Panc1 (cell line): ENCODE results near the gene NOA1.

Experiments used
- POLR2AphosphoS5 ChIP-seq: IDR thresholded peaks from 2 replicates; pipeline ENCODE4 v1.6.1; 2012; ENCODE audit warnings: mild to moderate bottlenecking, low read depth, low read length, moderate library complexity
- SIN3A ChIP-seq: IDR thresholded peaks from 2 replicates; pipeline ENCODE4 v1.6.1; 2012; ENCODE audit warnings: low read depth, mild to moderate bottlenecking, low read length, moderate library complexity, borderline replicate concordance; ENCODE audit not compliant: insufficient read depth
- TF ChIP-seq, protein P1 (sequence below): fragments of 450-650 bp; IDR thresholded peaks from 2 replicates; pipeline ENCODE4 v1.5.1; 2017; ENCODE audit warnings: mild to moderate bottlenecking

DNA sequence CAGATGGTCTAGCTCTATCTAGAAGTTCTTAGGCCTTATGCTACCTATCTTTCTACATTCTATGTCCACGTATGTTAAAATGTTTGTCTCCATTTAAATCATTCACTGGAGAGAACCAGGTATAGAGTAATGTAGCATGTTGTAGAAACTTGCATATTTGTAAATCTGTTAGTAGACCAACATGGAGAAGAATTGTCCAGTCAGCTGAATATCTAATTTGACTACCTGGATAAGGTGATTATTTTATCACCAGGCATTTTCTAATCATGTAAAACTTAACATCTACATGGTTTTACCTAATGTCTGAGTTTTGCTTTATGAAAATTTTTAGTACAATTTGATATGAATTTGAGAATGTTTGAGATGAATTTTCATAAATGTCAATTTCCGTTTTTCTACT lies 50.2 kb downstream of the NOA1 start:
- TF ChIP-seq POLR2AphosphoS5: no peak
- TF ChIP-seq, protein P1, sequence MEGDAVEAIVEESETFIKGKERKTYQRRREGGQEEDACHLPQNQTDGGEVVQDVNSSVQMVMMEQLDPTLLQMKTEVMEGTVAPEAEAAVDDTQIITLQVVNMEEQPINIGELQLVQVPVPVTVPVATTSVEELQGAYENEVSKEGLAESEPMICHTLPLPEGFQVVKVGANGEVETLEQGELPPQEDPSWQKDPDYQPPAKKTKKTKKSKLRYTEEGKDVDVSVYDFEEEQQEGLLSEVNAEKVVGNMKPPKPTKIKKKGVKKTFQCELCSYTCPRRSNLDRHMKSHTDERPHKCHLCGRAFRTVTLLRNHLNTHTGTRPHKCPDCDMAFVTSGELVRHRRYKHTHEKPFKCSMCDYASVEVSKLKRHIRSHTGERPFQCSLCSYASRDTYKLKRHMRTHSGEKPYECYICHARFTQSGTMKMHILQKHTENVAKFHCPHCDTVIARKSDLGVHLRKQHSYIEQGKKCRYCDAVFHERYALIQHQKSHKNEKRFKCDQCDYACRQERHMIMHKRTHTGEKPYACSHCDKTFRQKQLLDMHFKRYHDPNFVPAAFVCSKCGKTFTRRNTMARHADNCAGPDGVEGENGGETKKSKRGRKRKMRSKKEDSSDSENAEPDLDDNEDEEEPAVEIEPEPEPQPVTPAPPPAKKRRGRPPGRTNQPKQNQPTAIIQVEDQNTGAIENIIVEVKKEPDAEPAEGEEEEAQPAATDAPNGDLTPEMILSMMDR: no peak
- no peak for TF ChIP-seq SIN3A
